ENCODE data around the gene PPIE.

DNA sequence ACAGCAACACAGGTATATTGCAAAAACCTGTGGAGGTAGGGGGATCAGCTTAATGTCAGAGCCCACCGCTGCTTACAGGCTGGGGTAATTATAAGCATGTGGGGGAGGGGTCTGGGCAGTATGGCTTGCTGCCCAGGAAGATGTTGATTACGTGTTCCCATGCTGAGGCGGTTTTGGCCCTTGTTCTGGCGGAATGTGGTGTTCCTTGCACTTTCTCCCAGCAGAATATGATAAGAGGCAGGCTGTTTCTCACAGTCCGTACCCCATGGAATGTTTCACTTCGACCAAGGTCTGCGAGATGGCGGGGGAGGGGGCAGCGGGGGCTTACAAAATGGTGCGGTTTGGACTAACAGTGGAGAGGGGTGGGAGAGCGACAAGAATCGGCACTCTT is 37.6 kb upstream of the PPIE start:
- TF ChIP-seq CTCF (conservative IDR thresholded peaks at IDR 0.05; ENCODE audit: low read depth in 2 of 2) (no peak), REST (IDR thresholded peaks at IDR 0.05; ENCODE audit: unreplicated experiment) (no peak), POLR2AphosphoS5 (IDR thresholded peaks at IDR 0.05; ENCODE audit: low read depth) (no peak), EZH2phosphoT487 (IDR thresholded peaks at IDR 0.05; ENCODE audit: unreplicated experiment) (no peak), CREB1 (CRISPR knock-in tag; IDR thresholded peaks at IDR 0.05; ENCODE audit: low read depth) (0 out of 2 replicates have a peak, but pooled peaks have one; percentile 18), ZNF114 (CRISPR knock-in tag; IDR thresholded peaks at IDR 0.05) (no peak), JUNB (IDR thresholded peaks at IDR 0.05; ENCODE audit: unreplicated experiment) (no peak), EZH2 (IDR thresholded peaks at IDR 0.05; ENCODE audit: low read depth, unreplicated experiment) (no peak), ZNF331 (CRISPR knock-in tag; IDR thresholded peaks at IDR 0.05; ENCODE audit: low read depth) (no peak)
- TF ChIP-seq, protein P1, sequence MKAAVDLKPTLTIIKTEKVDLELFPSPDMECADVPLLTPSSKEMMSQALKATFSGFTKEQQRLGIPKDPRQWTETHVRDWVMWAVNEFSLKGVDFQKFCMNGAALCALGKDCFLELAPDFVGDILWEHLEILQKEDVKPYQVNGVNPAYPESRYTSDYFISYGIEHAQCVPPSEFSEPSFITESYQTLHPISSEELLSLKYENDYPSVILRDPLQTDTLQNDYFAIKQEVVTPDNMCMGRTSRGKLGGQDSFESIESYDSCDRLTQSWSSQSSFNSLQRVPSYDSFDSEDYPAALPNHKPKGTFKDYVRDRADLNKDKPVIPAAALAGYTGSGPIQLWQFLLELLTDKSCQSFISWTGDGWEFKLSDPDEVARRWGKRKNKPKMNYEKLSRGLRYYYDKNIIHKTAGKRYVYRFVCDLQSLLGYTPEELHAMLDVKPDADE (IDR thresholded peaks at IDR 0.05): no peak
